ENCODE measurements around the gene RAB6A. TPM values are rescaled to one million over a fixed set of nuclear protein-coding genes. Genes with fewer than 3 reads are reported as not detected.

The RAB6A gene
- total RNA-seq, 1 donor from 2014 or later: 96.9 TPM

DNA sequence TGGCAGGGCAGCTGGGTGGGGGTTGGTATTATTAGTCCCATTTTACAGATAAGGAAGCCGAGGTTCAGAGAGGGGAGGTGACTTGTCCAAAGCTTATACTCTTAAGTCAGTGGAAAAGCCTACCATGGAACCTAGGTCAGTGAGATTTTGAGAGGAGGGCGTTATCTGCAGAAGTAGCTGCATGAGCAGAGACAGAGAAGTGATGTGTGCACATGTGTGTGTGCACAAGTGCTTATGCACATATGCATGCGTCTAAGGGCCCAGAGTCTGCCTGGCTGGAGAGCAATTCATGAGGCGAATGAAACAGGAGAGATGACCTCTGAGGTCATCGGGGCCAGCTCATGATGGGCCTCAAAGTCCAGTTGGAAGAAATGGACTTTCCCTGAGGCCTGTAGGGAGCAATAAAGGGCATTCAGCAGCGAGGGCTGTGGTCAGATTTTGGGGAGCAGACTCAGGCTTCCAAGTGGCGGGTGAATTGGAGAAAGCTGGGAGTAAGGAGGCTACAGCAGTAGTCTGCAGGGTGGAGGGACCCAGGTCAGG is 106.3 kb downstream of the RAB6A start:
- DNase-seq (ENCODE audit: low read depth, low spot score): no peak

DNA sequence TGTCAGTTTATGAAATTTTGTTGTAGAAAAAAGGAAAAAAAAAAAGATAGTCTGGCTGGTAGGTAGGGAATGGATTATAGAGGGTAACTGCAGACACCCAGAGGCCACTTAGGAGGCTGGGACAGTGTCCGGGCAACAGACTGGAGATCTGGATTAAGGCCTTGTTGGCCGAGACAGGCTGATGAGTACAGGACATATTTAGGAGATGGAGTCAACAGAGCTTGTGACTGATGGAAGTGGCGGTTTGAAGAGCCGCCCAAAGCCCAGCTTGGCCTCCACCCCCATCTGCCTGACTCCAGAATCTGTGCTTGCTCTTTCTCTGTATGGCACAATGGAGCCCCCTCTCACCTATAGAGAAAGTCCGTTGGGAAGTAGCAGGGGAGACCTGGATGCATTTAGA is 106.9 kb downstream of the RAB6A start:
- no peak for DNase-seq (ENCODE audit: low read depth, low spot score)

DNA sequence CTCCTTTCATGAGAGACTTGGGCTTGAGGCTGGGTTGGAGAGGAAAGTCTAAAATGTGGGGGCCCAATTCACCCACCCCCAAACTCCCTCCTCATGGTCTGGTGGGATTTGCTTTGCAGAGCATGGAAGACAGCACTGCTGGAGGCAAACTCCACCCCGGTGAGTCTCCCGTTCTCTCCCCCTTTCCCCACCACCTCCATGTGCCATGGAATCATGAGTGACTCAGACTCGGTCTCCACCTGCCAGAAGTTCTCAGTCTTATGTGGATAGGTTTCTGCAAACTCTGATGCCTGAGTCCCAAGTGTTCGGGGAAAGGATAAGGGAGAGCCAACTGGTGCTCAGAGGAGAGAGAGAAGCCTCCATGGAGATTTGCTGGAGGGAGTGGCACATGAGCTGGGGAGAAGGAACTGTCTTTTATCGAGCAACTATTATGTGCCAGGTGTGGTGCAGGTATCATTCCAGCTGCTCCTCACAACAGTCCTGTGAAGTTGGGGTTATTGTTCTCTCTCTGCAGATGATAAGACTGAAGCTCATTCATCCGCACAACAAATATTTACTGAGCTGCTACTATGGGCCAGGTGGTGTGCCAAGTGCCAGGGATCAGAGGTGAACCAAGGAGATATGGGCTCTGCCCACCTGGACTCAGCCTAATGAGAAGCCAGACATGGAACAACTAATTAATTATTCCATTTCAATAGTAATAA is 107.9 kb downstream of the RAB6A start:
- DNase-seq (ENCODE audit: low read depth, low spot score): no peak

DNA sequence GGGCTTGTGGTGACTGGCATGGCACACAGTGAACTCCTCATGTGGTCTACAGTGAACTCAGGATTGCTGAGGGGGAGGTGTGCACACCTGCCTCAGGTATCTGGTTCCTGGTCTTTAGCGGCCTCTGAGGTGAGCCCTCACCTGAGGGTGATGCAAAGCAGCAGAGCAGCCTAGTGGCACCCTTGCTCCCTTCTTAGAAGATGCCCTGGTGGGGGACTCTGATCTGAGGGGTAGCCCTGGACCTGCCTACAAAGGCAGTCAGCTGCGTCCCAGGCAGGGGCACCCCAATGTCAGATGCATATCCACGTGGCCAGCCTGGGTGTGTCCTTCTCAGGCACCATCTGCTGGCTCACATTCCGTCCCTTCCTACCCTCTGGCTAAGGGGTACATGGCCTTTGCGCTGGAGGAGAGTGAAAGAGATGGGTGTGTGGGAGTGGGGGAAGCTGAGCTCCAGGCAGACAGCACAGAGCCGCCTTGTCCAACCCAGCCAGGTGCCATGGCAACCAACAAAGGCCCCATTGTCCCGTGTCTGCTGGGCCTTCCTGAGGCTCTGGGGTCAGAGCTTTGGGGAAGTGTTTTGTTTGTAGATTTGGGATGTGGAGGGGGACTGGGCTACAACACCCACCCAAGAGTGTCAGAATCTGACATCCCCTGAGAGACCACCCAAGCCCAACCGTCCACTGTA is 108.7 kb downstream of the RAB6A start:
- no peak for DNase-seq (ENCODE audit: low read depth, low spot score)

DNA sequence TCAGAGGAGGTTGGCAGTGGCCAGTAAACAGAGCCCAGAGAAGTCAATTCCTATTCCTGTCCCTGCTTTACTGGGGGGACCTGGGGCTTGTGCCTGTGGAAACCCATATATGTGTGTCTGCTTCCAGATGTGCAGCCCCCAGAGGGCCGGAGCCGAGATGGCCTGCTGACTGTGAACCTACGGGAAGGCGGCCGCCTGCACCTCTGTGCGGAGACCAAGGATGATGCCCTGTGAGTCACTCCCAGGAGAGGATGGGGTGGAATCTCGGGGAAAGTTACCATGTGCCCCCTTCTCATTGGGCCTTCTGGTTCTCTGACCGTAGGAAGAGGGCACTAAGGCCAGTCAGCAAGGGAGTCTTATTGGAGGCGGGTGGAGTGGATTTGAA is 109.2 kb downstream of the RAB6A start:
- DNase-seq (ENCODE audit: low read depth, low spot score): no peak

DNA sequence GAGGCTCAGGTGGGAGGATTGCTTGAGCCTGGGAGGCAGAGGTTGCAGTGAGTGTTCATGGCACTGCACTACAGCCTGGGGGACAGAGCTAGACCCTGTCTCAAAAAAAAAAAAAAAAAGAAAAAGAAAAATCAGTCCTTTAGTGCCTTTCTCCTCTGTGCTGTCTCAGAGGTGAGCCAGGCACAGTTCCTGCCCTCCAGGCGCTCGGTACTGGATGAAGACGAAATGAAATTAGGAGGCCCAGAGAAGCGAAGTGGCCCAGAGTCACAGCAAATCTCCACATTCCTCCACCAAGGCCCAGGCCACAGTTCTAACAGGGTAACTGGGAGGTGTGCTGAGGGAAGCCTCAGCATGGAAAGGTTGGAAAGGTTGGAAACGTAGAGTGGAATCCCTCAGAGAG is 109.6 kb downstream of the RAB6A start:
- no peak for DNase-seq (ENCODE audit: low read depth, low spot score)

DNA sequence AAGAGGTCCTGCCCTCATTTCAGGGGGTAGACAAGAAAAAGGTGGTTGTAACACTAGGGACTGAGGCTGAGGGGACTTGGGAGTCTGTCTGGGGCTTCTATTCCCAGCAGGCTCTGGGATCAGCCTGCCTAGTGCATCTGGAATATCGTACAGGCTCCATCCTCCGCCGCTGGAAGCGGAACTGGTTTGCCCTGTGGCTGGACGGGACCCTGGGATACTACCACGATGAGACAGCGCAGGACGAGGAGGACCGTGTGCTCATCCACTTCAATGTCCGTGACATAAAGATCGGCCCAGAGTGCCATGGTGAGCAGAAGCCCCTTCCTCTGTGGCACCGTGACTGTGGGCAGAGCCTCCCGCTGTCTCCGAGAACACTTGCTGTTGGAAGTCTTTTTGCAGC is 110.5 kb downstream of the RAB6A start:
- no peak for DNase-seq (ENCODE audit: low read depth, low spot score)

DNA sequence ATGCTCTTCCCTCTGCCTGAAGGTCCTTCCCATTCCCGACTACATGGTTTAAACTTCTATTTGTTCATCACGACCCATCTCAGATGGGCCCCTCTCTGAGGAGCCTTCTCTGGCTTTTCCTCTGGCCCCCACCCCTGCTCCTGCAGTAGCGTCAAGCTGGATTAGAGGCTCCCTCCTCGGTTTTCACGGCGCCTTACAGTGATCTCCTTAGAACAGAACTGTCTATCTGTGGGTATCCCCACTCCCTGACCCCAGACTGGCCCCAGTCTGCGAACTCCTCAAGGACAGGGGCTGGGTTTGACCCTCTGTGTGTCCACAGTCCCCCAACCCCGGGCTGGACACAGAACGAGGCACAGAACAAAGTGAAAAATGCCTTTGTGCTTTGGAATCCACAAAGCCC is 111.7 kb downstream of the RAB6A start:
- DNase-seq (ENCODE audit: low read depth, low spot score): no peak

DNA sequence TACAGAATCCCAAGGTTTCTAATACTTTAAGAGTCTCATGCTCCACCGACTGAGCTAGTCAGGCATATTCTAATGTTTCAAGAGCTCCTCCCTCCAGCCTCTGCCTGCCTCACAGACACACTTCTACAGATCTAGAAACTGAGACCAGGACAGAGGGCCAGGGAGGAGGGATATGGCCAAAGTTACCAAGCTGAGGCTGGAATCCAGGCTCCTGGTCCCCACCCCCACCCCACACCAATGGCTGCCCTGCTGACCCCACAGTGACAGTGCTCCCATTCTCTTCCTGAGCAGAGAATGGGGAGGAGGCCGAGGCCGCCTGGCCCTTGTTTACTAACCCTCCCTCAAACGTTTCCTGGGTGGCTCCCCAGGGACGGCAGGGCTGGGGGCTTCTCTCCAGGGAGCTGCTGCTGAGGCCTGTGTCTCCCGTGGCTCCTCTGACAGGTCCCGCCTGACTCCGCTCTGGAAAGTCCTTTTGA is 112.3 kb downstream of the RAB6A start:
- DNase-seq (ENCODE audit: low read depth, low spot score): no peak

DNA sequence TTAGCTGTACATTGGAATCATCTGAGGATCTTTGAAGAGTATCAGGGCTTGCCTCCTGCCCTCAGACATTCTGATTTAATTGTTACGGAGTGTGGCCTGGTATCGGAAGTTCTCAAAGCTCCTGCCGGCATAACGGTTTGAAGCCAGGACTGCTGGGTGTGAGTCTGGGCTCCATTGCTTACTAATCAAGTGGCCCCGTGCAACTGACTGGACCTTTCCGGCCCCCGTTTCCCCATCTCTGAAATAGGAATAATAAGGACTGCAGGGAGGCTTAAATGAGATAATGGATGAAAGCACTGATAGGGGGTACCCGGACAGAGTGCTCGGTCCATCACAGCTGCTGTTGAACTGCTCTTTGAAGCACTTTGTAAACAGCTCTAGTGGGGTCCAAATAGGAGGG is 112.8 kb downstream of the RAB6A start:
- DNase-seq (ENCODE audit: low read depth, low spot score): no peak

DNA sequence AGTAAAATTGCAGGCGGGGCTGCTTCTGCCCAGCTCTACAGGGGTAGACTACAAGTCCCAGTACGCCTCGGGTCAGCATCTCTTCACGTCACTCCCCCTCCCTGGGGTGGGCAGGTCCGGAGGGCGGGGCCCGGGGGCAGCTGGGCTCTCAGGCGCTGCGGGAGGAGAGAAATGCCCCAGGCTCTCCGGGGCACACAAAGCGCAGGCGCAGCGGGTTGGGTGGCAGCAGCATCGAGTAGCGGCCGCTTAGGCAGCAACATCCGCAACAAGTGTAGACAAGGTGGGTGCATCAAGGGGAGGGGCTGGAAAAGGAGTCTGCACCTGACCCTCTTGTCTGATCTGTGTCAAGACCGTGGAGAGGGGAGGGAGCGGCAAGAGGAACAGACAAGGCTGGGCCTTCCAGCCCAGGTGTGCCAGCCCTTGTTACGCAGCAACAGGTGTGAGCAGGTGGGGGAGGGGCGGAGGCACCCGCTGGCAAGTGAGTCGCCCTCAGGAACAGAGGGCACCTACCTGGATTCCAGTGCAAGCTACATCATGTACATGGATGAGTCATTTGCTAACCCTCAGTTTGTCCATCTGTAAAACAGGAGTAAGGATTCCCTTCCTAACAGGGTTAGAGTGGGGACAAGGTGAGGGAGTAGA is 113.3 kb downstream of the RAB6A start:
- DNase-seq (ENCODE audit: low read depth, low spot score): peak; percentile 43

DNA sequence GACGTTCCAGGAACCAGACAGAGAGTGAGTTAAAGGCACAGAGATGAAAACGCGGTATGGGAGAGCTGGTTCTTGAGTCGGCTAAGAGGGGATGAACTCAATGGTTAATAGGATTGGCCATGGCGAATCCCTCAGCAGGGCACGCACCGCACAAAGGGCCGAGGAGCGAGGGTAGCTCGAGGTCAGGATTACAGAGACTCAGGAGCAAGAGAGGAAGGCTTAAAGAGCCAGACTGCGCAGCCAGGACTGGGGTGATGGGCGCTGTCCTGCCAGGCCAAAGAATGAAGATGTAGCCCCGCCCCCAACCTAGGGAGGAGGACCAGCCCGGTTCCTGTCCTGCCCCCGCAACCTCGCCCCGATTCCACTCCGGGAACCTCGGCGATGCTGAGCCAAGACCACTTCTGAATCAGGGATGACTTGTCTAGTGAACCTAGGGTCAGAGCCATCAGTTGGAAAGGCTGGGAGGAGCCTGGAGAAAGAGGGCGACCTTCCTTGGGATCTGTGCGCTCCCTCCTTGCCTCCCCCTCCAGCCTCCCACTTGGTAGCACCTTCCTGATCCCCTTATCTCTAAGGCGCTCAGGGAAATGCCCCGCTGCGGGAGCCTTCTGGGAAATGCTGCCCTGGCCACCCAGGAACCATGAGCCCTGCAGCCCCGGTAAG is 114.8 kb downstream of the RAB6A start, which contains the start of gene PLEKHB1:
Gene PLEKHB1 (plus strand): TSS at position 610 of the 660 bp plus-strand sequence. CDS start 28 bp downstream, at position 638.
- no peak for DNase-seq (ENCODE audit: low read depth, low spot score)

DNA sequence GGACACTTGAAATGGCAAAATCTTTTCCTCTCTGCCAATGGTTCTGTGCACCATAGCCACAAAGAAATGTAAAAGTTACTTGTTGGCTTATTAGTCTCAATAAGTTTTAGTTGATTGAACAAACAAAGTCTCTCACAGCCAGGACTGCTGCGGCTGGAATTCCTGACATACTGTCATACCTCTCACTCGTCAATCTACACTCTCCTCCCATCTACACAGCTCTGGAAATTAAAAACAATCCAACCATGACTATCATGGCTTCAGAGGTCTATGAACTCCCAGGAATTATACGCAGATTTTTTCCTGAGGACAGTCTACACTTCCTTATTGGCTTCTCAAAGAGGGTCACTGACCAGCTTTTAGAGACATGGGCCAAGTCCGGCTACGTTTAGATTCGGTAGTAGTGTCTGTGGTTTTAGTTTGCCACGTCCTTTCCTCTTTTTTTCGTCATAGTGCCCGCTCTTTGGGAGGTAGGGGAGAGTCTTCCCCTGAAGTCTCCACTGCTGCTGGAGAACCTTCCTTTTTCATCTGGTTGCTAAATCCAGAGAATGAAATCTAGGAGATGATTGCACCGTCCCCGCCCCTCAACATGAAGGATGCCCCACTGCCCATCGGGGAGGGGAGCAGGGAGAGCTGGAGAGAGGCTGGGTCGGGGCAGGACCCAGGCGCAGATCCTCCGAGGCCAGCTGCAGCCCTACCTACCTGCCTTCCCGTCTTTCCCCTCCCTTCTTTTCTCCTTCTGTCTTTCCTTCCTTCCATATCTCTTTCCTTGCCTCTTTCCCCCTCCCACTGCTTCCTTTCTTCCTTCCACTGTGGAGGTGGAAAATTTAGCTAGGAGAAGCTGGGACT is 115.5 kb downstream of the RAB6A start:
- DNase-seq (ENCODE audit: low read depth, low spot score): no peak

DNA sequence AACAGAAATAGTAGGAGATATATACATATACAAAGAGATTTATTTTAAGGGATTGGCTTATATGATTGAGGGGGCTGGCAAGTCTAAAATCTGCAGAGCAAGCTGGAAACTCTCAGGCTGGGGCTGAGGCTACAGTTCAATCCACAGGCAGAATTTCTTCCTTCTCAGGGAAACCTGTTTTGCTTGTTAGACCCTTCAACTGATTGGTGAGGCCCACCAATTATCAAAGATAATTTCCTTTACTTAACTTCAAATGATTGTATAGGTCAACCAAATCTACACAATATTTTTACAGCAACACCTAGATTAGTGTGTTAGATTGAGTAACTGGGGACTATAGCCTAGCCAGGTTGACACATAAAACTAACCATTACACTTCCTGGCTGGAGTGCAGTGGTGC is 119.2 kb downstream of the RAB6A start:
- no peak for DNase-seq (ENCODE audit: low read depth, low spot score)

DNA sequence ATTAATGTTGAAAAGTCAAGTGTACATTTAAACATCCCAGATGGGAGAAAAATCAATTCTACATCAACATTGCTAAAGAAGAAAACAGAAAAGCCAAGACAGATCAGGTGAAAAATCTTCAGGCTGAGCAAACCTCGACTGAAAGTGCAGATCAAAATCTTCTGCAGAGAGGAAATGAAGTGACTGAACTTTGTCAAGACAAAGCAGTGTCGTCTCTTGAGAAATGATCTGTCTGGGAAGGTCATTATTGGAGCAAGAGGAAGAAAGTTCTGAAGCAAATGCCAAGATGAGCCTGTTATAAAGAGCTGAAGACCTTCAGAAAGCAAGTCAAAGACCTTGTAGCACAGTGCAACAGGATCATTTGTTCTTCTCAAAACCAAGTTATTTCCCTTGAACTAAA is 120.3 kb downstream of the RAB6A start:
- DNase-seq (ENCODE audit: low read depth, low spot score): no peak

DNA sequence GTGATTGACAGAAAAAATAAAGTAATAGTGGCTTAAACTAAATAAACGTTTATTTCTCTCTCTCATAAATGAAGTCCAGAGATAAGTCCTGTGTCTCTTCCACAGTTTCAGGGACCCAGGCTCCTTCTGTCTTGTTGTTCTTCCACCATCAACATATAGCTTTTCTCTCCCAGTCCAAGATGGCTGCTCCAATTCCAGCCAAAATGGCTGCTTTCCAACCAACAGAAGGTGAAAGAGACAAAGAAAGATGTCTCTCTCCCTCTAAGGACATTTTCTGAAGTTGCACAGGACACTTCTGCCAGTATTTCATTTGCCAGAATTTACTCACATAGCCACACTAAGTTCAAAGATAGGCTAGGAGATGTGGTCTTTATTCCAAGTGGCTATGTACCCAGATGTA is 123.9 kb downstream of the RAB6A start:
- DNase-seq (ENCODE audit: low read depth, low spot score): no peak

DNA sequence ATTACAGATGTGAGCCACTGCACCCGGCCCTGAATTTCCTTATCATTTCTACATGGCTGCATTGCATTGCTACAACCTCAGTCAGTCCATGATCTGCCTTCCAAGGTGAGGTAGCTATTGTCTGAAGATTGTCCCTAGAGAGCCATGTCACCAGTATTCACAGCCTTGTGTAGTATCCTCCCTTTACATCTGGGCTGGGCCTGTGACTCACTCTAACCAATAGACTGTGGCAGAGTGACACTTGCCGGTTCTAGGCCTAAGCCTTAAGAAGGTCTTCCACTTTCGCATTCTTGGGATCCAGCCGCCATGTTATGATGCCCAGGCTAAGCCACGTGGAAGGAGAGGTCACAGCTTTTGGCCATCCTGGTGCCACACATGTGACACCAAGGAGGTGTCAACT is 124.6 kb downstream of the RAB6A start:
- no peak for DNase-seq (ENCODE audit: low read depth, low spot score)

DNA sequence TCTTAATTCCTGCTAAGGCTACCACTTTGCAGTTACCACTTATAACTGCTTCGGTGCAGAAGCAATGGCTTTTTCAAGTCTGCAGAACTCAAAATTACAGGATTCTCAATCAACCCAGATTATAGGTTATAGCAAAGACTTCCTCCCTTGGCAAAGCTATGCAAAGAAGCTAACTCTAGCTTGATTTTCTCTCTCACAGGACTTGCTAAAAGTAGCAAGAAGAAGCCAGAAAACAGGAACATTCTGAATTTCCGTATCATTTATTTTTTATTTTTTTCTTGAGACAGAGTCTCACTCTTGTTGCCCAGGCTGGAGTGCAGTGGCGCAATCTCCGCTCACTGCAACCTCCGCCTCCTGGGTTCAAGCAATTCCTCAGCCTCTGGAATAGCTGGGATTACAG is 125.2 kb downstream of the RAB6A start:
- no peak for DNase-seq (ENCODE audit: low read depth, low spot score)

DNA sequence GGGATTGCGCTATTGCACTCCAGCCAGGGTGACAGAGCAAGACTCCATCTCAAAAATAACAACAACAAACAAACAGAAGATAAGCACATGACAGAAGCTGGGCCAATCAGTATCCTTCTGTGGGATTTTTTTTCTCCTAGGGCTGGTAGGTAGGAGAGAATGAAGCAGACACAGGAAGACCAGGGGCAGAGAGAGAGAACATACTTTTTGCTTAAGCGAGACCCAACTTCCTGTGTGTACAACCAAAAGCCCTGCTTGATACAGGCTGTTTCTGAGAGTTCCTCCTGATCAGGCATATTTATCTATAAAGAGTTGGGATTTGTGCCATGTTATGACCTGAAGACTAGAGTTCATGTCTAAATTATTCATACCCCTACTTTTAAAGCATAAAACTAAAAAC is 126.9 kb downstream of the RAB6A start:
- DNase-seq (ENCODE audit: low read depth, low spot score): no peak

DNA sequence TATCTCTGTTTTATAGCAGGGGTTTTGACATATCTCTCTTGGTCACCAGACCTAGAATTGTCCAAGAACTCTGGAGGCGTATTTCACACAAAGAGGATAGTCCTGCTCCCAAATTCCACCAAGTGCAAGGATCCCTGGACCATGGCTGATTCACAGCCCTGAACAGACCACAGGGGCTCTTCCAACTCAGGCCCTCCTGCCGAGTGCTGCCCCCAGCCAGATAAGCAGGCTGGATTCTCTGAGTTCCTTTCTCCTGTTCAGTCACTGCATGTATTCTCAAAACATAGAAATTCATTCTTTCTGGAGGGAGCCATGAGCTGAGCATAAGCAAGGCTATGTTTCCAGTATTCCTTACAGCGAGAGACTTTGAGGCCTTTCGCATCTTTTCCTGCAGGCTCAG is 127.9 kb downstream of the RAB6A start:
- no peak for DNase-seq (ENCODE audit: low read depth, low spot score)

DNA sequence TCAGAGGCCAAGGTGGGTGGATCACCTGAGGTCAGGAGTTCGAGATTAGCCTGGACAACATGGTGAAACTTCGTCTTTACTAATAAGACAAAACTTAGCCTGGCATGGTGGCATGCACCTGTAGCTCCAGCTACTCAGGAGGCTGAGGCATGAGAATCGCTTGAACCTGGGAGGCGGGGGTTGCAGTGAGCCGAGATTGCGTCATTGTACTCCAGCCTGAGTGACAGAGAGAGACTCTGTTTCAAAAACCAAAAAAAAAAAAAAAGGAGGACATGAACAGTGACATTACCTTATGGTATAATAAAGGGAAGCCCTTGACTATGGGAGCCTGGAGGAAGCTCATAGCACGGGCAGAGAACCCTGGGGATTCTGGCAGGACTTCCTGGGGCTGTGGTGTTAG is 131.0 kb downstream of the RAB6A start:
- DNase-seq (ENCODE audit: low read depth, low spot score): no peak
